MV-4-11 (cell line): ENCODE results near the gene MPI.
"Not testable (repeated sequence)": the region's sequence is repeated elsewhere in the genome, so short reads cannot be mapped to it uniquely, and the experiment has no call there.

Experiments used
- DNase-seq: peaks from one replicate; lab custom pipeline; 2025; lab: John Stamatoyannopoulos, UW

The MPI gene

DNA sequence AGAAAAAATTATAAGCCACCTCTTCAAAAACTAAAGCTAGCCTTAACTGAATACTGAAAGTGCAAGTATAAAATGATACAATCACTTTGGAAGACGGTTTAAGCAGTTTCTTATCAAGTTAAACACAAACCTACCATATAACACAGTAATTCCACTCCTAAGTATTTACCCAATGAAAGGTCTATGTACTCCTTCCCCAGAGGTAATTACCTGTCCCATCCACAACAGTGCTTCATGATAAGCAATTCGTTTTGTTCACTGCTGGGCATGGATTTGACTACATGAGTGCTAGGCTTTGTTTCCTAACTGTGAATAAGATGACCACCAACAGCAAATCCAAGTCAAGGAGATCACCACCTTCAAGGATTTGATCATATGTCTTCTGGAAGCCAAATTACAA, 43.7 kb downstream of the MPI start:
- no peak for DNase-seq

DNA sequence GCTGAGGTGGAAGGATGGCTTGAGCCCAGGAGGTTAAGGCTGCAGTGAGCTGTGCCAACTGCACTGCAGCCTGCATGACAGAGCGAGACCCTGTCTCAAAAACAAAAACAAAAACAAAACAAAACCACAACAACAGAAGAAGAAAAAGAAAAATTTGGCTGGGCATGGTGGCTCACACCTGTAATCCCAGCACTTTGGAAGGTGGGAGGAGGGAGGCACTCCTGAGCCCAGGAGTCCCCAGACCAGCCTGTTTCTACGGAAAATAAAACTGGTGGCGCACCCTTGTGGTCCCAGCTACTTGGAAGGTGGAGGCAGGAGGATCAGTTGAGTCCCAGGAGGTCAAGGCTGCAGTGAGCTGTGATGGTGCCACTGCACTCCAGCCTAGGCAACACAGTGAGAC, 45.4 kb downstream of the MPI start:
- DNase-seq = not testable (repeated sequence)

DNA sequence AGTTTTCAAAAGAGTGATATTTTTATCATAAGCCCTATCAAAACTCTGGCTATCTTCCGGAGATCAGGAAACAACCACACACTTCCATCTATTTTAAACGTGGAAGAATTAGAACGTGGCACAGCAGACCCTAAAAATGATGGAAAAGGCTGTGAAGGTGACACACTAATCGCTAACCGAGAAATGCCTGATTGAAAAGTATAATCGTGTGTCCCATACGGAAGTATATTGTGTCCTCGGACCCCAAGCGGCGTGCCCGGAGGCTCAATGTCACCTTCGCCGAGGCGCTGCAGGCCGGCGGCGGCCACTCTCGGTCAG, 47.4 kb downstream of the MPI start:
- peak; percentile 31 for DNase-seq

DNA sequence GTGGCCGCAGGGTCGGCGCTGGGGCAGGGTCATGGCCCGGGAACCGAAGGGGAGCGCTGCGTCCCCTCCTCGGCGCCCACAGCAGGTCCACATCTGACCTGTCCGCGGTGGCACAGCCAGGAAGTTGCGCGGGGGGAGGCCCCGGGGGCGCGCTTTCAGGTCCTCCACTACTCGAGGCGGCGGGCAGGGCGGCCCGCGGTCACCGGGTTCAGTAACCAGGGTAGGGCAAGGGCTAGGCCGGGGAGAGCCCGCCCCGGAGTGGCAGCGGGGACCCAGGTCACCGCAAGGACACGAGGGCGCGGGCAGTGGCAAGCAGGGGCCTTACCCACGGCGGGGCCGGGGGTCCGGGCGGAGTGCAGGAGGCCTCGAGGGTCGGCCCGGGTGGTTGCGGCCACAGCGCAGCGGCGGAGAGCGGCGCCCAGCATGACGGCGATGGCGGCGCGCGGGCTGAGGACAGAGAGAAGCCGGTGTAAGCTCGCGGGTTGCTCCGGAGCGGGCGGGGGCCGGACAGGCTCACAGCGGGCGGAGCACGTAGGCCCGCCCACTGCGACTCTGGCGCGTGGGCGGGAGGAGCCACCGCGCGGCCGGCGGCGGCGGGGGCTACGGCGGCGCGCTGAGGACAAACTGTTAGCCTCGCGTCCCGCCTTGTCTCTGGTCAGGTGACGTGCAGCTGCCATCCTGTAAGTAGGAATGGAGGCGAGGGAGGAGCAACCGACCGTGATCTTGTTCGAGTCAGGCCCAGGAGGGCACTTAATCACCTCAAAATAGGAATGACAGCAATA, 47.9 kb downstream of the MPI start, which contains the start of gene COX5A:
Gene COX5A, minus strand, starts transcription at position 484 of the 782 bp plus-strand sequence. Its CDS starts 59 bp downstream, at position 425.
- peak; percentile 94 for DNase-seq

DNA sequence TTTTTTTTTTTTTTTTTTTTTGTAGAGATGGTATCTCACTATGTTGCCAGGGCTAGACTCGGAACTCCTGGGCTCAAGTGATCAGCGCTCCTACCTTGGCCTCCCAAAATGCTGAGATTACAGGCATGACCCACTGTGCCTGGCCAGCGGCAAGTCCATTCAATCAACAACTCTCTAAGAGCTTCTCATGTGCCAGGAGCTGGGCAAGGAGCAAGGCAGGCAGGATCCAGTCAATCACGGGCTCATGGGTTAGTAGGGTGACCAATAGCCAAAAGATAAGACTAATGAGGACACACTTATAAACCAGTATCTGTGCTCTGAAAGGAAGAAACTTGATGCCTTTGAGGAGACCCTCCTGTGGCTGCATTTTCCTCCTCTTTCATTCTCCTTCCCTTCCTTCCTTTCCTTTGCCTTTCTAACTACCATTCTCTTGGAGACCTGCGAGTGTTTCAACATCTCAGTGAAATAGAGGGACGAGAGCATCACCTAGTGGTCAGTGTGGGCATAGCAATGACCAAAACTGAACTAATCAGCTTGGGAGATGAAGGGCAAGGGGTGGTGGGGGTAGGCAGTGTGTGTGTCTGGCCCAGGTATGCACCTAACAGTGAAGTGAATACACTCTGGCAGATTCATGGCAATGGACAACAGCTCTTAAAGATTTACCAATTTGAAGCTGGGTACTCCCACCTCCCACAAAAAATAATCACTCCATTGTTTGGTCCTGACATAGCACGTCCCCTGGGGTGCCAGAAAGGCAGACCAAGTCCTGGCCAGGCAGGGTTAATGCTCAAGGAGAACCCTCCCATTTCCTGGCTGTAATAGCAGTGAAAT, 60.5 kb downstream of the MPI start:
- peak; percentile 48 for DNase-seq

DNA sequence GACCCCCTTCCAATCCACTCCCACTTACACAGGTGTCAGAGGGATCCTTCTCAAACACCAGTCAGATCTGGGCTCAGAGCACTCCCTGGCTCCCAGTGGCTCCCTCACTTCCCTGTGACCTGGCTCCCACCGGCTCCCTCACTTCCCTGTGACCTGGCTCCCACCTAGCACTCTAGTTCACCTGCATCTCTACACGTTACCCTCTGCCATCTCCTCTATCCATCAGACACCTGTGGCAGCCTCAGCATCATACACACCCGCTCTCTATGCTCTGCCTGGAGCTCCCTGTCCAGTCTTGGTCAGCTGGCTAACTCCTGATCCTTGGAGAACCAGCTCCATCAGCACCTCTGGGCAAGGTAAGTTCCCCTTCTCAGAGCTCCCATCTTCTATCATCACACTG, 61.2 kb downstream of the MPI start:
- no peak for DNase-seq
